Liver (tissue), 3 donors: ENCODE measurements around the gene GSX2.
A peak's percentile ranks its signal among the peaks of the same experiment; 100 is the strongest.

ENCODE experiments used
- EGR1 ChIP-seq, 2 donors: IDR thresholded peaks; 2 replicates each; pipeline ENCODE4 v1.6.1; 2016 to 2018; ENCODE audit warnings: antibody characterized with exemption in 2 of 2, low read depth in 2 of 2
- FOXA1 ChIP-seq: IDR thresholded peaks from 2 replicates; pipeline ENCODE4 v1.6.1; 2016; ENCODE audit warnings: antibody characterized with exemption
- GABPA ChIP-seq, 2 donors: IDR thresholded peaks in 1 of 2; conservative IDR thresholded peaks in 1 of 2; 2 replicates each; pipeline ENCODE4 v1.6.1; 2016; ENCODE audit warnings: antibody characterized with exemption in 2 of 2, mild to moderate bottlenecking in 1 of 2, moderate library complexity in 1 of 2
- JUND ChIP-seq, 2 donors: IDR thresholded peaks; 2 replicates each; pipeline ENCODE4 v1.6.1; 2016; ENCODE audit warnings: antibody characterized with exemption in 2 of 2
- REST ChIP-seq: IDR thresholded peaks from 2 replicates; pipeline ENCODE4 v1.6.1; 2016; ENCODE audit warnings: antibody characterized with exemption, mild to moderate bottlenecking
- SP1 ChIP-seq: IDR thresholded peaks from 2 replicates; pipeline ENCODE4 v1.6.1; 2018; ENCODE audit warnings: antibody characterized with exemption, mild to moderate bottlenecking
- TAF1 ChIP-seq: conservative IDR thresholded peaks from 2 replicates; pipeline ENCODE4 v1.6.1; 2016; ENCODE audit warnings: antibody characterized with exemption, mild to moderate bottlenecking
- YY1 ChIP-seq: IDR thresholded peaks from 2 replicates; pipeline ENCODE4 v1.6.1; 2016; ENCODE audit warnings: antibody characterized with exemption, mild to moderate bottlenecking
- ZBTB33 ChIP-seq: IDR thresholded peaks from 2 replicates; pipeline ENCODE4 v1.6.1; 2016; ENCODE audit warnings: antibody characterized with exemption
- TF ChIP-seq, protein P1 (sequence below): fragments of 150-350 bp; IDR thresholded peaks from 2 replicates; pipeline ENCODE4 v1.5.1; 2017; ENCODE audit warnings: improper control_type of control experiment, low read depth, low read length; ENCODE audit not compliant: missing input control
- TF ChIP-seq, protein P2 (sequence below): IDR thresholded peaks from 2 replicates; pipeline ENCODE4 v1.6.1; 2016; ENCODE audit warnings: antibody characterized with exemption
- donor health status: healthy.
- donor health status: healthy.

- TF ChIP-seq, protein P1, sequence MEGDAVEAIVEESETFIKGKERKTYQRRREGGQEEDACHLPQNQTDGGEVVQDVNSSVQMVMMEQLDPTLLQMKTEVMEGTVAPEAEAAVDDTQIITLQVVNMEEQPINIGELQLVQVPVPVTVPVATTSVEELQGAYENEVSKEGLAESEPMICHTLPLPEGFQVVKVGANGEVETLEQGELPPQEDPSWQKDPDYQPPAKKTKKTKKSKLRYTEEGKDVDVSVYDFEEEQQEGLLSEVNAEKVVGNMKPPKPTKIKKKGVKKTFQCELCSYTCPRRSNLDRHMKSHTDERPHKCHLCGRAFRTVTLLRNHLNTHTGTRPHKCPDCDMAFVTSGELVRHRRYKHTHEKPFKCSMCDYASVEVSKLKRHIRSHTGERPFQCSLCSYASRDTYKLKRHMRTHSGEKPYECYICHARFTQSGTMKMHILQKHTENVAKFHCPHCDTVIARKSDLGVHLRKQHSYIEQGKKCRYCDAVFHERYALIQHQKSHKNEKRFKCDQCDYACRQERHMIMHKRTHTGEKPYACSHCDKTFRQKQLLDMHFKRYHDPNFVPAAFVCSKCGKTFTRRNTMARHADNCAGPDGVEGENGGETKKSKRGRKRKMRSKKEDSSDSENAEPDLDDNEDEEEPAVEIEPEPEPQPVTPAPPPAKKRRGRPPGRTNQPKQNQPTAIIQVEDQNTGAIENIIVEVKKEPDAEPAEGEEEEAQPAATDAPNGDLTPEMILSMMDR, result no peak
- no peak for TF ChIP-seq TAF1
- no peak for TF ChIP-seq FOXA1
- no peak for TF ChIP-seq JUND (IDR thresholded peaks at IDR 0.05)
- TF ChIP-seq, protein P2, sequence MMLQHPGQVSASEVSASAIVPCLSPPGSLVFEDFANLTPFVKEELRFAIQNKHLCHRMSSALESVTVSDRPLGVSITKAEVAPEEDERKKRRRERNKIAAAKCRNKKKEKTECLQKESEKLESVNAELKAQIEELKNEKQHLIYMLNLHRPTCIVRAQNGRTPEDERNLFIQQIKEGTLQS, result no peak
- TF ChIP-seq EGR1 (IDR thresholded peaks at IDR 0.05; ENCODE audit: low read depth in 2 of 2), result no peak
- peak; percentile 14 for TF ChIP-seq SP1
- no peak for TF ChIP-seq GABPA (IDR thresholded peaks at IDR 0.05 in 1 of 2, conservative IDR thresholded peaks at IDR 0.05 in 1 of 2)
- TF ChIP-seq ZBTB33, result no peak
- no peak for TF ChIP-seq YY1
- no peak for TF ChIP-seq REST
These were observed 20.6 kb downstream of the GSX2 start for GRCh38 chr4:54120518-54120917.
